NB4 (cell line): ENCODE measurements around the gene S1PR3.

ENCODE experiments used
- MYC ChIP-seq: IDR thresholded peaks from 2 replicates; pipeline ENCODE4 v1.6.1; 2011; ENCODE audit warnings: low read depth, low read length
- POLR2A ChIP-seq: IDR thresholded peaks from 2 replicates; pipeline ENCODE4 v1.6.1; 2011; ENCODE audit warnings: mild to moderate bottlenecking; ENCODE audit not compliant: insufficient read length; ENCODE audit errors: extremely low read depth
- TF ChIP-seq, protein P1 (sequence below): IDR thresholded peaks from one replicate; pipeline ENCODE4 v1.5.1; 2012; ENCODE audit warnings: low read depth, low read length
- TF ChIP-seq, protein P2 (sequence below): IDR thresholded peaks from 2 replicates; pipeline ENCODE4 v1.6.1; 2011; ENCODE audit warnings: low read depth, low read length

DNA sequence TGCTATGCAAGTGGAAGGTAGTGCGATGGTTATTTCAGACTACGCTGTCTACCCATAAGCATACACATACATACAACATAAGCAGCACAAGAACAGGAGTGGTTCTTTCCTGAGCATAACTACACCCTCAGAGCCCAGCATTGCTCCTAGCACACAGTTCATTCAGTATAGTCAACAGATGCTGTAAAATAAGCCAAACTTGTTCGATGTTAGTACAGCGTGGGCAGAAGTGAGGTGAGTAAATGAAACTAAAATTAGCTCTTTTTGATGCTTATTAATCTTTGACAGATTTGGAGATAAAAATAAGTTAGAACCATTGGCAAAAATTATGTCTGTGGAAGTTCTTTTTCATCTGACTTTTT, 47.8 kb downstream of the S1PR3 start:
- TF ChIP-seq, protein P1, sequence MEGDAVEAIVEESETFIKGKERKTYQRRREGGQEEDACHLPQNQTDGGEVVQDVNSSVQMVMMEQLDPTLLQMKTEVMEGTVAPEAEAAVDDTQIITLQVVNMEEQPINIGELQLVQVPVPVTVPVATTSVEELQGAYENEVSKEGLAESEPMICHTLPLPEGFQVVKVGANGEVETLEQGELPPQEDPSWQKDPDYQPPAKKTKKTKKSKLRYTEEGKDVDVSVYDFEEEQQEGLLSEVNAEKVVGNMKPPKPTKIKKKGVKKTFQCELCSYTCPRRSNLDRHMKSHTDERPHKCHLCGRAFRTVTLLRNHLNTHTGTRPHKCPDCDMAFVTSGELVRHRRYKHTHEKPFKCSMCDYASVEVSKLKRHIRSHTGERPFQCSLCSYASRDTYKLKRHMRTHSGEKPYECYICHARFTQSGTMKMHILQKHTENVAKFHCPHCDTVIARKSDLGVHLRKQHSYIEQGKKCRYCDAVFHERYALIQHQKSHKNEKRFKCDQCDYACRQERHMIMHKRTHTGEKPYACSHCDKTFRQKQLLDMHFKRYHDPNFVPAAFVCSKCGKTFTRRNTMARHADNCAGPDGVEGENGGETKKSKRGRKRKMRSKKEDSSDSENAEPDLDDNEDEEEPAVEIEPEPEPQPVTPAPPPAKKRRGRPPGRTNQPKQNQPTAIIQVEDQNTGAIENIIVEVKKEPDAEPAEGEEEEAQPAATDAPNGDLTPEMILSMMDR, result no peak
- TF ChIP-seq POLR2A (no peak), MYC (no peak)
- TF ChIP-seq, protein P2, sequence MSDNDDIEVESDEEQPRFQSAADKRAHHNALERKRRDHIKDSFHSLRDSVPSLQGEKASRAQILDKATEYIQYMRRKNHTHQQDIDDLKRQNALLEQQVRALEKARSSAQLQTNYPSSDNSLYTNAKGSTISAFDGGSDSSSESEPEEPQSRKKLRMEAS, result no peak
